ENCODE data around the gene MLLT10. TPM values are rescaled to one million over a fixed set of nuclear protein-coding genes. Genes with fewer than 3 reads are reported as not detected.
A peak's percentile ranks its signal among the peaks of the same experiment; 100 is the strongest.

MLLT10 gene
- total RNA-seq, result 32.3 and 32.7 TPM in 2 replicates

DNA sequence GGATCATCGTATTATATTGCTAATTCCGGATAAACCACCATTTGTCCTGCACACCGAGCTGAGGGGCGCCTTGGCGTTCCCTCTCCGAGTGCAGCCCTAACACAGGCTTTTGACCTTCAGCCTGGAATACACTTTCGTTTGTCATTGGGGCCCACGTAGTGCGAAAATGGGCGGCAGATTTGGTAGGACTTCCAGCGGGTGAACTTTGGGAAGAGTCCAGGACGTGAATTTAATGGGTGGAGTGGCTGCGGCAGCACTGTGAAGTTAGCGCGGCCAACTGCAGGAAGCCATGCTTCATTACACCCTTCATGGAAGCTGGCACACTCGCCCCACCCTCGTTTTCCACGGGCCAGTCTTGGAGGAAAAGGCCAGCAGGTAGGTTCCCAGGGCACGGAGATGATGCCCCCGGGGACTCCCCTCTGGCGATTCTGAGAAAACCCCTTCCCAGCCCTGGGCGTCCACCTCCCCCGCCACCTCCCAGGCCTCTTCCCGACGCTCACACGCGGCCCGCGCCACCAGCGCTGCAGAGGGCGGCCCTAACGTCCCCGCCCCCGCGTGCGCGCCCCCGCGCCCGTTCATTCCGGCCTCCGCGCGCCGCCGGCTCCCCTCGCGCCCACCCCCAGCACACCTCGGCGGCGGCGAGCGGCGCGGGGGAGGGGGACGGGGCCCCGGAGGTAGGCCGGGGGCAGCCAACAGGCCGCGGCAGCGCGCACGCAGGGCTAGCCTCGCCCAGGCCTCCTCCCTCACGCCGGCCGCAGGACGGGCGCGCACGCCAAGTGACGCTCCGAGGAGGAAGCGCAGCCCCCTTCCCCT, at the start of gene MLLT10:
TSS of gene MLLT10 (plus strand) at position 766 of the 813 bp plus-strand sequence. CDS start 413 bp downstream, outside the sequence.
- H3K36me3 ChIP-seq (ENCODE audit: control insufficient read depth, insufficient read depth, low read length), result no peaks in the 10 kb centered on the region
- TF ChIP-seq, protein P1, sequence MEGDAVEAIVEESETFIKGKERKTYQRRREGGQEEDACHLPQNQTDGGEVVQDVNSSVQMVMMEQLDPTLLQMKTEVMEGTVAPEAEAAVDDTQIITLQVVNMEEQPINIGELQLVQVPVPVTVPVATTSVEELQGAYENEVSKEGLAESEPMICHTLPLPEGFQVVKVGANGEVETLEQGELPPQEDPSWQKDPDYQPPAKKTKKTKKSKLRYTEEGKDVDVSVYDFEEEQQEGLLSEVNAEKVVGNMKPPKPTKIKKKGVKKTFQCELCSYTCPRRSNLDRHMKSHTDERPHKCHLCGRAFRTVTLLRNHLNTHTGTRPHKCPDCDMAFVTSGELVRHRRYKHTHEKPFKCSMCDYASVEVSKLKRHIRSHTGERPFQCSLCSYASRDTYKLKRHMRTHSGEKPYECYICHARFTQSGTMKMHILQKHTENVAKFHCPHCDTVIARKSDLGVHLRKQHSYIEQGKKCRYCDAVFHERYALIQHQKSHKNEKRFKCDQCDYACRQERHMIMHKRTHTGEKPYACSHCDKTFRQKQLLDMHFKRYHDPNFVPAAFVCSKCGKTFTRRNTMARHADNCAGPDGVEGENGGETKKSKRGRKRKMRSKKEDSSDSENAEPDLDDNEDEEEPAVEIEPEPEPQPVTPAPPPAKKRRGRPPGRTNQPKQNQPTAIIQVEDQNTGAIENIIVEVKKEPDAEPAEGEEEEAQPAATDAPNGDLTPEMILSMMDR (IDR thresholded peaks at IDR 0.05; ENCODE audit: insufficient read depth, low read length, poor library complexity, severe bottlenecking), result no peak
- H3K27me3 ChIP-seq (ENCODE audit: control insufficient read depth, insufficient read depth, low read length), result no peaks in the 10 kb centered on the region
- peak; percentile 69 for DNase-seq (ENCODE audit: low read depth)
- H3K4me3 ChIP-seq (ENCODE audit: low read depth, low read length), result peak within 1 kb of the TSS; percentile 84

DNA sequence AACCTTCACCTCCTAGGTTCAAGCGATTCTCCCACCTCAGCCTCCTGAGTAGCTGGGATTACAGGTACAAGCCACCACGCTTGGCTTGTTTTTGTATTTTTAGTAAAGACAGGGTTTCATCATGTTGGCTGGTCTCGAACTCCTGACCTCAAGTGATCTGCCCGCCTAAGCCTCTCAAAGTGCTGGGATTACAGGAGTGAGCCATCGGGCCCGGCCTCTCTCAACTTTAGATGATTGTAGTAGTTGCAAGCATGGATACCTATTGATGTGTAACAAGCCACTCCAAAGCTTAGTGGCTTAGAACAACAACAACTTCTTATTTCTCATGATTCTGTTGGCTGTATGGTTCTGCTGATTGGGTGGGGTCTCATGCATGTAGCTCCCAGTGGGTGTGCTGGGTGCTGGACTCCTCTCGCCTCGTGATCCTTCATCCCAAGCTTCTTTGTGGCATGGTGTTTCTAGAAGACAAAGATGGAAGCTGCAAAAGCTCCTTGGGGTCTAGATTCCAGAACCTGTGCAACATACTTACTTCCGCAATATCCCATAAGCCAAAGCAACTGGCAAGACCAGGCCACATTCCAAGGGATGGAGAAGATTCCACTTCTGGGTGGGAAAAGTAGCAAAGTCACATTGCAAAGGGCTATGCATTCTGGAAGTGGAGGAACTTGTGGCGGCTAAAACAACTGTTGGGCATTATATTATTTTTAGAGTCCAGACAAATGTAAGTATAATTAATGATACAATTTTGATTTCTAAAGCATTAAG, 46.4 kb upstream of the MLLT10 start:
- no peaks in the 10 kb centered on the region for H3K36me3 ChIP-seq (ENCODE audit: control insufficient read depth, insufficient read depth, low read length)
- H3K27me3 ChIP-seq (ENCODE audit: control insufficient read depth, insufficient read depth, low read length), result no peaks in the 10 kb centered on the region
- no peak for DNase-seq (ENCODE audit: low read depth)
- TF ChIP-seq, protein P1 (IDR thresholded peaks at IDR 0.05; ENCODE audit: insufficient read depth, low read length, poor library complexity, severe bottlenecking), result no peak
- no peak overlapping the region for H3K4me3 ChIP-seq (ENCODE audit: low read depth, low read length)

DNA sequence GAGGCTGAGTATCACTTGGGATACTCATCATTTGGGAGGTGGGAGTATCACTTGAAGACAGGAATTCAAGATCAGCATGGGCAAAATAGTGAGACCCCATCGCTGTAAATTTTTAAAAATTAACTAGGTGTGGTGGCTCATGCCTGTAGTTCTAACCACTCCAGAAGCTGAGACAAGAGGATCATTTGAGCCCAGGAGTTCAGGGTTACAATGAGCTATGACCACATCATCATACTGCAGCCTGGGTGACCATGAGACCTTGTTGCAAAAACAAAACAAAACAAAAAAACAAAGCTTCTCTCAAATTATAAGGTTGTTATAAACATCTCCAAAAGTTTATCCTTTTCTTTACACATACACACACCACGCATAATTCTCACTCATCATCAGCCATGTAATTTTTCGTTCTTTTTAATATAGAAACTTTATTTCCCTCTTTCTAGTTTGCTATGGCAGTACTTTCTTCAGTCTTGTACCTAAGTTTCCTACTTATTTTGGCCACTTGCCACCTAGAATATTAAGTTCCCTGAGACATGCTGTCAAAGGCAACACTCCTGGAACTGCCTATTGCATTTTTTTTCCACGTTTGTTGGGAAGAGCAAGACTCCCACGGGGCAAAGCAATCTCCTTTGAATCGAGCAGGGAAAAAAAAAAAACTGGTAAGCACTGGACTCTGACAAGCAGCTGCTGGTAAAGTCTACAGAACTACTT, 45.6 kb upstream of the MLLT10 start:
- no peaks in the 10 kb centered on the region for H3K27me3 ChIP-seq (ENCODE audit: control insufficient read depth, insufficient read depth, low read length)
- TF ChIP-seq, protein P1 (IDR thresholded peaks at IDR 0.05; ENCODE audit: insufficient read depth, low read length, poor library complexity, severe bottlenecking), result no peak
- H3K4me3 ChIP-seq (ENCODE audit: low read depth, low read length), result no peak overlapping the region
- DNase-seq (ENCODE audit: low read depth), result no peak
- H3K36me3 ChIP-seq (ENCODE audit: control insufficient read depth, insufficient read depth, low read length), result no peaks in the 10 kb centered on the region

DNA sequence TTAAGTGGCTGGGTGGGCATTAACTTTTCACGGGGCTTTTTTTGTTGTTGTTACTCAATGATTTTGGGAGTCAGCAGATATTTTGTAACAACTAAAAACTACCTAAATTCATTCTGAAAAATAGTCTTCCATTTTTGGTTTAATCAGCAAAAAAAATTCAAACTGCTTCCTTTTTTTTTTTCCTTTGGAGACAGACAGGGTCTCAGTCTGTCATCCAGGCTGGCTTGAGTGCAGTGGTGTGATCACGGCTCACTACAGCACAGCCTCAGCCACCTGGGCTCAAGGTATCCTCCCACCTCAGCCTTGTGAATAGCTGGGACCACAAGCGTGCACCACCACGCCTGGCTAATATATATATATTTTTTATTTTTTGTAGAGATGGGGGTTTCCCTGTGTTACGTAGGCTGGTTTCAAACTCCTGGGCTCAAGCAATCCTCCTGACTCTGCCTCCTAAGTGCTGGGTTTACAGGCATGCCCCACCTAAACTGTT, 45.0 kb upstream of the MLLT10 start:
- no peaks in the 10 kb centered on the region for H3K27me3 ChIP-seq (ENCODE audit: control insufficient read depth, insufficient read depth, low read length)

DNA sequence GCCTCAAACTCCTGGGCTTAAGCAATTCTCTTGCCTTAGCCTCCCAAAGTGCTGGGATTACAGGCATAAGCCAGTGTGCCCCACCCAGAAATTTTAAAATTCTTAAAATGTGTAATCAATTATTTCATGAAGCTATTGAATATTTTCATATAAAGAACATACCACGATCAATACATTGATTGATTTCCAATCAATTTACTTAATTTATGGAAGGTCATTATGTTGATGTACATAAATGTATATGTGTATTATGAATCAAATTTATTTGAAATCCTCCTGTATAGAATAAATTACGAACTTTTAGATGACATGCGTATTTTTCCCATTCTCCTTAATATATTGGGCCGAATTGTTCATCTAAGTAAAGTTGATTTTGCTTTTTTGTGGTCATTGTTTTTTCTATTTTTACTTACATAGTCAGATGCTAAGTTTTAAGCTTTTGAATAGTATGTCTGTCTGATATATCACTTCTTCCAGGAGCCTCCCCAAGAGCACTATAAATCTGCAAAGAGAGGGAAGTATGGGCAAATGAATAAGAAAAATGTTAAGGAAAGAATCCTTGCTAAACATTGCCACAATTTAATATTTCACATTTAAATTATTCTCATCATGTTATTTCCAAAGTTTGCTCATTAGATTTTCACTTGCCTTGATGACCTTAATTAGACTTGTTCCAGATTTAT, 43.9 kb upstream of the MLLT10 start:
- TF ChIP-seq, protein P1 (IDR thresholded peaks at IDR 0.05; ENCODE audit: insufficient read depth, low read length, poor library complexity, severe bottlenecking), result no peak

More for the DNA sequence above, 45.0 kb upstream of the MLLT10 start:
- TF ChIP-seq, protein P1 (IDR thresholded peaks at IDR 0.05; ENCODE audit: insufficient read depth, low read length, poor library complexity, severe bottlenecking), result no peak
- Histone ChIP-seq H3K4me3 (ENCODE audit: low read depth, low read length) (no peak overlapping the region), H3K36me3 (ENCODE audit: control insufficient read depth, insufficient read depth, low read length) (no peaks in the 10 kb centered on the region)
- no peak for DNase-seq (ENCODE audit: low read depth)

More for the DNA sequence above, 43.9 kb upstream of the MLLT10 start:
- H3K27me3 ChIP-seq (ENCODE audit: control insufficient read depth, insufficient read depth, low read length), result no peaks in the 10 kb centered on the region
- H3K36me3 ChIP-seq (ENCODE audit: control insufficient read depth, insufficient read depth, low read length), result no peaks in the 10 kb centered on the region
- no peak for DNase-seq (ENCODE audit: low read depth)
- H3K4me3 ChIP-seq (ENCODE audit: low read depth, low read length), result no peak overlapping the region
